Measurements from ENCODE around the gene GPC4. TPM values are rescaled to one million over a fixed set of nuclear protein-coding genes. Genes with fewer than 3 reads are reported as not detected.

The GPC4 gene
- total and polyA plus RNA-seq, 12 donors = 1.7 to 10.0 (median 6.4) TPM

GRCh38 chrX:133302775-133303445 is 112.4 kb downstream of the GPC4 start:
- Histone ChIP-seq H3K4me3 (no peak overlapping the region), H3K9me3 (no peaks in the 10 kb centered on the region), H3K4me1 (peaks cover 0 to 8% (median 0%) of the 10 kb centered on the region in 9 donors), H3K27ac (no peak overlapping the region), H3K36me3 (no peaks in the 10 kb centered on the region), H3K27me3 (peaks cover 0 to 45% (median 0%) of the 10 kb centered on the region in 7 donors)
- ATAC-seq (peak in 1 of 8 donors; percentile 57), DNase-seq (peak in 1 of 2 donors; percentile 3)
- WGBS, 2 donors = 69 to 73% methylated on average over 10 of the region's 10 CpGs
- no peak for TF ChIP-seq CTCF (IDR thresholded peaks at IDR 0.05)
- intact Hi-C loops (cut with DNase I) = no loop called here

GRCh38 chrX:133300591-133300990 is 114.7 kb downstream of the GPC4 start:
- no peak overlapping the region for H3K4me3 ChIP-seq
- ATAC-seq (peak in 2 of 8 donors; percentile 23 to 49), DNase-seq (no peak)
- TF ChIP-seq CTCF (IDR thresholded peaks at IDR 0.05) = no peak
- peak overlapping the region in 3 of 10 donors; percentile 7 to 26 (median 22) for H3K27ac ChIP-seq
- H3K9me3 ChIP-seq = no peaks in the 10 kb centered on the region
- no peaks in the 10 kb centered on the region for H3K4me1 ChIP-seq
- H3K36me3 ChIP-seq = no peaks in the 10 kb centered on the region
- H3K27me3 ChIP-seq = peaks cover 0 to 34% (median 0%) of the 10 kb centered on the region in 7 donors
- intact Hi-C loops (cut with DNase I) = no loop called here

- H3K36me3 ChIP-seq = no peaks in the 10 kb centered on the region
- H3K4me1 ChIP-seq = no peaks in the 10 kb centered on the region
- H3K27ac ChIP-seq = no peak overlapping the region
- peaks cover 0 to 33% (median 0%) of the 10 kb centered on the region in 7 donors for H3K27me3 ChIP-seq
- no peaks in the 10 kb centered on the region for H3K9me3 ChIP-seq
- DNase-seq = no peak
- 68 to 75% methylated on average over 1 of the region's 1 CpG for WGBS, 2 donors
- TF ChIP-seq CTCF (IDR thresholded peaks at IDR 0.05) = no peak
- no peak overlapping the region for H3K4me3 ChIP-seq
- intact Hi-C loops (cut with DNase I) = no loop called here
- no peak for ATAC-seq
Observed at GRCh38 chrX:133297284-133297683, 118.0 kb downstream of the GPC4 start.

- 54 to 75% methylated on average over 1 of the region's 1 CpG for WGBS, 2 donors
- TF ChIP-seq CTCF (IDR thresholded peaks at IDR 0.05) = no peak
- ATAC-seq (no peak), DNase-seq (no peak)
- H3K4me3 ChIP-seq = no peak overlapping the region
- H3K36me3 ChIP-seq = no peaks in the 10 kb centered on the region
- intact Hi-C loops (cut with DNase I) = no loop called here
- H3K27ac ChIP-seq = no peak overlapping the region
- H3K9me3 ChIP-seq = no peaks in the 10 kb centered on the region
- H3K4me1 ChIP-seq = no peaks in the 10 kb centered on the region
- peaks cover 0 to 20% (median 0%) of the 10 kb centered on the region in 7 donors for H3K27me3 ChIP-seq
Observed at GRCh38 chrX:133294126-133294525, 121.2 kb downstream of the GPC4 start.
